HG02885 (cell line): ENCODE measurements around the gene MTCP1.
A peak's percentile ranks its signal among the peaks of the same experiment; 100 is the strongest.

Experiments used
- ATAC-seq: cut with Tn5 transposase; IDR thresholded peaks from one replicate; pipeline ENCODE4 v1.9.1; 2021; ENCODE audit warnings: mild to moderate bottlenecking; ENCODE audit not compliant: unreplicated experiment, poor library complexity

MTCP1 gene

DNA sequence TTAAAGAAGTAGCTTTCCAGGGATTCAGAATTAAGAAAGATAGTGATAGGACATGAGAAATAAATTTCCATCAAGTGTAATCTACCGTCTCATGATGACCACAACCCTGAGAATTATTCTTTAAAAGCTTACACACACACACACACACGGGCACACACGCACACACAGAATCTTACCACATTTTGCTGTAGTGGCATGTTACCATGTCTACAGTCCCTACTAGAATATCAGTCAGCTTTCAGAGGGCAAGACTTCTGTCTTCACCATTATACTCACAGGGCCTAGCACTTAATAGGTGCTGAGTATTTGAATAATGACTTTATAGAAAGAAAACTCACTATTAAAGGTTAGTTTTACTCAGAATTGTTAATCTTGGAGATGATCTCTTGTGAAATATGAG lies 15.4 kb downstream of the MTCP1 start:
- ATAC-seq = no peak

DNA sequence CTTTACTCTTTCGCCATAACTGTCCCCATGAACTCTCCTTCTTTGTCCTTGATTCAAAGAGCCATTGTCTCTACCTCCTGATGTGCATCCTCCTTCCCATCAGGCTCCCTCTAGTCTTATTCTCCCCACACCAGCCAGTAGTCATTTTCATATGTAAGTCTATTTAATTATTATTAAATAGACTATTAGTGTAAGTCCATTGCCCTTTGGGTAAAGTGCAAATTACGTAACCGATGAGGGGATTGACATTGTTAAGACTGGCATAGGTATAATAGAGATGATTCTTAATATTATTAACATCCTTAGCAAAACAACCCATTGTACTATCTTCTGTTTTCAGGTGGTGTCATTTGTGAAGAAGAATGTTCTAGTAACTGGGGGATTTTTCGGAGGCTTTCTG lies 16.7 kb downstream of the MTCP1 start:
- ATAC-seq = no peak

DNA sequence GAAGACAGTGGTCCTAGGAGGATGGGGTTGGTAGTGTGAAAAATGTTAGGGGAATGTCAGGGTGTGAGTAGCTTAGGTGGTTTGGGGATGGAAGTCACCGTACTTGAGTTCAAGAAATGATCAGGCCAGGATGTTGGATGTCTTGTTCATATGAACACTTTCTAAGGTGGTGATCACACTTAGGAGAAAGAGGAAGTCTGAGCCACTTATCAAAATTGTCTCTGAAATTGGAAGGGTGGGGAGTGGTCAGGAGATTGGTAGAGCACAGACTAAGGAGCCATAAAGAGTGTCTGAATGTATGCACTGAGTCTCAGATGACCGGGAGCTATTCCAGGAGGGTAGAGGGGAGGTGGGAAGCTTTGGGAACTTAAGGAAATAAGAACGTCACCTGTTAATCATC lies 17.3 kb downstream of the MTCP1 start:
- ATAC-seq = no peak

DNA sequence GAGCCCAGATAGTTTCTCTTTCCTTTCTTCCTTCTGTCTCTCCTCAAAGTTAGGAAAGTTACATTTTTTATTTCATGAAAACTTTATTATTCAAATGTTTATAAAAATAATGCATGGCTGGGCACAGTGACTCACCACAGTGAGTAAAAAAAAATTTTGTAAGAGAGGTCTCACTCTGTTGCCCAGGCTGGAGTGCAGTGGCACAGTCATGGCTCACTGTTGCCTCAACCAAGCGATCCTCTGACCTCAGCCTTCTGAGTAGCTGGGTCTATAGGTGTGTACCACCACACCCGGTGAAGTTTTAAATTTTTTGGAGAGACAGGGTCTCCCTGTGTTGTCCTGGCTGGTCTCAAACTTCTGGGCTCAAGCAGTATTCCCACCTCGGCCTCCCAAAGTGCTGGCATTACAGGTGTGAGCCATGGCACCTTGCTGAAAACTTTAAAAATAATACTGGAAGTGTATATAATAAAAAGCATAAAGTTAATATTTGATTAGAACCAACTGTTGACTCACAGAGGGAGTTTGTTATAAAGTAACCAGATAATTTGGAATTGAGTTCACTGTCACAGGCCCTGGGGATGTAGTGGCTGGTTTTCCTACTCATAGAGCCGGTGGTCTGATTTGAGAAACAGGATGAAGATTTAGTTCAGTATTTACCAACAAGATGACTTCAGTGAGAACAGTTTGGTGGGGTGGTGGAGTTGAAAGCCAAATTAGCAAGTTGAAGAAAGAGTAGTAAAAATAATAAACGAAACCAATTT lies 18.0 kb downstream of the MTCP1 start:
- no peak for ATAC-seq

DNA sequence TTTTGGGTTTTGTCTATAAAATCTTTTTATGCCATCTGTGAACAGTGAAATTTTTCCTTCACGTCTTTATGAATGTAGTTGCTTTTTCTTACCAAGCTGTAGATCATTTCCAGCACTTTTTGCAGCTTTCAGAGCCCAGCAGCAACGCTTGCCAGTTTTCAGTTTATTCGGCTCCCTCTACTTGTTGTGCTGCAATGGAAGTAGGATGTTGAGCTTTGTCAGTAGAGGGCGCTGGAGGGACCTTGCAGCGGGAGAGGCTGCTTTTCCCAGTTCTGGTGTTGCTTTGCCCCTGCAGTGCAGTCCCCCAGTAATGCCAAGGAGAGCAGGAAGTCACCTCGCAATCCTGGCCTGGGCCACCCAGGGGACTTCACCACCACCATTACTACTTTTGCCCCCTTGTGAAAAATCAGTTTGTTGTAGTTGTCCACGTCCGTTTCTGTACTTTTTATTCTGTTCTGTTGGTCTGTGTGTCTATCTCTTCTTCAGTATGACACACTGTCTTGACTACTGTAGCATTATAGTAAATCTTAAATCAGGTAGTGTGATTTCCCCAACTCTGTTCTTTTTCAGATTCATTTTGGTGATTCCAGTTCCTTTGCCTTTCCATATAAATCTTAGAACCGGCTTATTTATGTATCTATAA lies 21.8 kb downstream of the MTCP1 start:
- ATAC-seq = no peak

DNA sequence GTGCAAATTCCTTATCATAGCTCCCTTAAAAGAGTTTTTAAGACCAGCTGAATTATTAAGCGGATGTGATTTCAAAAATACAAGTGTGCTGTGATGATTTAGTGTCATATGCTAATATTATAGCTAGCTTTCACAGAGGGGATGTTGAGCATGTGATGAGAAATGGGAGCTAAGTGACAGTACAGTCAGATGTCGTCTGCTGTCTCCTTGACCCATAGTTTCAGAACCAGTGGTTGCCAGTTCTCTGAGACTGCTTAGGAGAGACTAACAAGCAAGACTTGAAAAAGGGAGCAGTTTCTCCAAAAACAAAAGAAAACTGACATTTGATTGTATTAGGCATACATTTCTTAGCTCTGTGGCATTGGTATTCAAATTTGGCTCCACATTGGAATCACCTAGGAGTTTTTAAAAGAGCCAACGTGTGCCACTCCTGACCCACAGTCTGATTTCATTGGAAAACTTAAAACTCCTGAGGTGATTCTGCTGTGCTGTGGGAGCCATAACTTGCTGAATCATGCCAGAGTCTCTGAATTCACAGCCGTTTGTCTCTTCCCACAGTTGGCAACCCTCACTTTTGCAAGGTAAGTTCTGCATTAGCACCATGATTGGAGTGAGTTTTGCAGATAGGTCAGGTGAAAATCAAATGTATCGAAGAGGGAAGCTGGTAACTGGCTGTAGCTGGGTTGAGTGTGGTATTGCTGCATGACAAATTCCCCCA lies 24.0 kb downstream of the MTCP1 start:
- no peak for ATAC-seq

DNA sequence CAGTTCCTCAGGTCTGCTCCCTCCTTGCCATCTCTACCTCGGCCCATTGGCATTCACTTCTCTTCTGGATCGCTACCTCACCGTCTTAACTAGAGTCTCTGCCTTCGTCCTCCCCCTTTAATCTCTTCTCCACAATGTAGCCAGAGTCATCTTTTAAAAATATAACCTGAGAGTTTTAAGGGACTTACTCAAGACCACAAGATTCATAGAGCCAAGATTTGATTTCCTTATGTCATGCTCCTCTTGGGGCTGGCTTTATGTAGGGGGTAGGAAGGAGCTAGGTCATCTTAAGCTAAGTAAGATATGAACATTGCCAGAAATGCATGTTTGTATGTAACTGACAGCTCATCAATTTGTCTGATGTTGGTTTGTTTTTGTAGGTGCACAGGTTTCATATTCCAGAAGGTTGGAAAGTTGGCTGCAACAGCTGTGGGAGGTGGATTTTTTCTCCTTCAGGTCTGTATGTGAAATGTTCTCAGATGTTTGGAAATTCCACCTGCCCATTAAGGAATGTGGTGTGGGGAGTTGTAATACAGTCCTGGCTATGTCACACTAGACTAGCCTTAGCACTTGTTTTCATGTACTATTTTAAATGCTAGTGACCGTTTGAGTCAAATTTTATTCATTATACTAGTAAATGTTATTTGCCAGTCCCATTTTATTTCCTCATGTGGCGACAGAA lies 24.7 kb downstream of the MTCP1 start:
- no peak for ATAC-seq

DNA sequence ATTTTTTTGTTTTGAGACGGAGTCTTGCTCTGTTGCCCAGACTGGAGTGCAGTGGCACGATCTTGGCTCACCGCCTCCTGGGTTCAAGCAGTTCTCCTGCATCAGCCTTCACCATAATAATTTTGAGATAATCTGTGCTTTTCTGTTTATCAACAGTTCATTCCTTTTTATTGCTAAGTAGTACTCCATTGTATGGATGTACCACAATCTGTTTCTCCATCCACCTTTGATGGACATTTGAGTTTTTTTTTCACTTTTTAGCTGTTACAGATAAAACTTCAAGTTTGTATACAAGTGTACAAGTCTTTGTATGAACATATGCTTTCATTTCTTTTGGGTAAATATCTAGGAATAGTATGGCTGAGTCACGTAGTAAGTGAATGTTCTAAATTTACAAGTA lies 35.2 kb downstream of the MTCP1 start:
- no peak for ATAC-seq

DNA sequence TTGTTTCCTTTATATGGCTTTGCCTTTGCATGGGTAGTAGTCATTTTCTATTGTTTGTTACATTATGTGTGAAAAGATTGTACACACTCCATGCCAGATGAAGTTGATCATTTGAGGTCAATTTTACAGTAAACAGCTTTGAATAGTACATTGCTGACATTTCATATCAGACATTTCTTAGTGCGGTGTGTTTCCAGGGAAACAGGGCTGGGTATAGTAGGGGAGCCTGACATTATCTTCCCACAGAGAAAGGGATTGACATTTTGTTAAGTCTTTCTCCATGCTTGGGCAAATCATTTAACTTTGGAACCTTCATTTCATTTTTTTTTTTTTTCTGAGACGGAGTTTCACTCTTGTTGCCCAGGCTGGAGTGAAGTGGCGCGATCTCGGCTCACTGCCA lies 39.3 kb downstream of the MTCP1 start:
- no peak for ATAC-seq

DNA sequence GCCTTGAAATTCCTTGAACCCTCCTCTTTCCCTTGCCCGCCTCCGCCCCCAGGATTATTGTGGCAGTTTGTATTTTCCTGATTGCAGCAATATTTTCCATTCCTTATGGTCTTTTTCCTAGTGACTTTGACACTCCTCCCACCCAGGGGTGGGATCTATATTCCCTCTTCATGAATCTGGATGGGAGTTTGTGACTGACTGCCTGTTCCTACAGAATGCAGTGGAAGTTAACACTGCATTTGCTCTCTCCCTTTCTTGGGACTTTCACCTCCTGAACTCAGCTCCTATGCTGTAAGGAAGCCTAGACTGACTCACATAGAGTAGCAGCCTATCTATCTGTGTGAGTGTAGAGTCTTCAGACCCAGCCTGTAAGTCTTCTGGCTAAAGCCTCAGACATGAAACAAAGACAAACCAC lies 42.1 kb downstream of the MTCP1 start:
- no peak for ATAC-seq

DNA sequence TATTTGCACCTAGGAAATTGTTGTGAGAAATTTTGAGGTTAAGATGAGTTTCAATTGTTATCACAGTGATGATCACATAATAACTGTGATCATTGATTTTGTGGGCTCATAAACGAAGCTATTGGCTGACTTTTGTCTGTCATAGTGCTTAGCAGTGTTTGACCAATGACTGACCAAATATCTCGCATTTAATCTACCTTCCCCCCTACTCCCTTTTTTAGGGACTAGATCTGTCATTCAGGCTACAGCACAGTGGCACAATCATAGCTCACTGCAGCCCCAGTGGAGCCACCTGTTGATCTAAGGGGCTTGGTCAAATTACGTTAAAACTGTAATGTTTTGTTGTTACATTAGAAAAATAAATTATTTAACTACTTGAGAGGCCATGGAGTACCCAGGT lies 42.8 kb downstream of the MTCP1 start:
- no peak for ATAC-seq

DNA sequence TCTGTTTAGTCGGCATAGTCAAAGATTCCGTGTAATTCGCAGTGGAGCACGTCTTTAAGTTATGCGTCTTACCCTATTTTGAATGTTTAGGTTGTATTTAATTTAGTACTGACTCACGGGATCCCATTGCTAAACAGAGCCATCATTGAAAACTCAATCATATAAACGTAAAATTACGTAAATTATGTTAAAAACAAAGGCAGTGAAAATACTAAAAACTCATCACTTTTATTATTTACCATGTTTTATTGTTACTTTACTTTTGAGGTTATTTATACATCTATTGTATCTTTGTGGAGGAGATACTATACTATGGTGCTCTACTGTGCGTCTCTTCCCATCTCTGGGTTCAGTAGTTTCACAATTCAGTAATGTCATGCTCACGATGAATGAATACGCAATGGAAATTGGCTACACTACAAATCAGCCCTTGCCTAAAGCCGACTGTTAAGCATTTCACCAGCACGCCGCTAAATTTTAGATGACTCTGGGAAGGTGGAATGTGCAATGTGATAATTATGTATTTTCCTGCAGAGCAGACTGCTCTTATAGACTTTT lies 43.3 kb downstream of the MTCP1 start:
- ATAC-seq = no peak

DNA sequence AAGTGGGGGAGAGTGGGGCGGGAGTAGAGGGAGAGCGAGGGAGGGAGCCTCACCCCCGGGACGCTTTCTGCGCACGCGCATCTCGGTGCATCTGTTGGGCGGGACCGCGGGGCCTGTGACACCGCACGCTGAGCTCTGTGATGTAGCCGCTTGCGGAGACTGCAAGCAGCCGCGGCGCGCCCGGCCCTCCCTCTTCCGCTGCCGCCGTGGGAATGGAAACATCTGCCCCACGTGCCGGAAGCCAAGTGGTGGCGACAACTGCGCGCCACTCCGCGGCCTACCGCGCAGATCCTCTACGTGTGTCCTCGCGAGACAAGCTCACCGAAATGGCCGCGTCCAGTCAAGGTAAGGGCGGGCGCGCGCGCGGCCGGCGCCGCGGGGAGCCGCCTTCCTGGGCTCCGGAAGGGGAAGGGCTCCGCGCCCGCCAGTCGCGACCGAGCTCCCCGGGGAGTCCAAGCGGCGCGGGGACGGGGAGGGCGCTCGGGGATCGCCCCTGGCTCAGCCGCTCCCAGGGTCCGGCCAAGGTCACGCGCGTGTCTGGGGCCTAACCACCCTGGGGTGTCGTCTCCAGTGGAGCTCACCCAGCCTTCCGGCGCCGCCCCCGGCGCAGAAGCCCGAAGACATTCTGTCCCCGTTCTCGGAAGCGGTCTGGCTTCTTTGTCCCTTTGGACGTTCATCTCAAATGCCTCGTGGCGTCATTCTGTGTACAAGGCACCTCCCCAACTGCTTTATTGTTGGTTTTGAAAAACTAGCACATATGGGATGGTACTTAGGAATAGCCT lies 44.0 kb downstream of the MTCP1 start, which contains the start of gene FUNDC2:
Gene FUNDC2 (plus strand): TSS at position 118 of the 782 bp plus-strand sequence. CDS start 95 bp downstream, at position 213.
- ATAC-seq = peak; percentile 87

DNA sequence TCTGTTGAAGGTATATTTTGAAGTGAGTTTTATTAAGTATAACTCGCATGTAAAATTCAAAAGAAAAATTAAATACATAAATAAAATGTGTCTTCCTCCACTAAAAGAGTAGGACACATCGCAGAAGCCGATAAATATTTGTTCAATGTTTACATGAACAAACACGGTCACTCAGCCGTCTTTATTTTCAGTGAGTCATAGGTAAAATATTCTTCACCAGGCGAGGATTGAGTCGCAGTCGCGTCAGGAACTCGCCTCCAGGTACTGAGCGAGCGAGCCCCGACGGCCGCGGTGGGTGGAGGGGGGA lies 44.6 kb downstream of the MTCP1 start:
- ATAC-seq = no peak

DNA sequence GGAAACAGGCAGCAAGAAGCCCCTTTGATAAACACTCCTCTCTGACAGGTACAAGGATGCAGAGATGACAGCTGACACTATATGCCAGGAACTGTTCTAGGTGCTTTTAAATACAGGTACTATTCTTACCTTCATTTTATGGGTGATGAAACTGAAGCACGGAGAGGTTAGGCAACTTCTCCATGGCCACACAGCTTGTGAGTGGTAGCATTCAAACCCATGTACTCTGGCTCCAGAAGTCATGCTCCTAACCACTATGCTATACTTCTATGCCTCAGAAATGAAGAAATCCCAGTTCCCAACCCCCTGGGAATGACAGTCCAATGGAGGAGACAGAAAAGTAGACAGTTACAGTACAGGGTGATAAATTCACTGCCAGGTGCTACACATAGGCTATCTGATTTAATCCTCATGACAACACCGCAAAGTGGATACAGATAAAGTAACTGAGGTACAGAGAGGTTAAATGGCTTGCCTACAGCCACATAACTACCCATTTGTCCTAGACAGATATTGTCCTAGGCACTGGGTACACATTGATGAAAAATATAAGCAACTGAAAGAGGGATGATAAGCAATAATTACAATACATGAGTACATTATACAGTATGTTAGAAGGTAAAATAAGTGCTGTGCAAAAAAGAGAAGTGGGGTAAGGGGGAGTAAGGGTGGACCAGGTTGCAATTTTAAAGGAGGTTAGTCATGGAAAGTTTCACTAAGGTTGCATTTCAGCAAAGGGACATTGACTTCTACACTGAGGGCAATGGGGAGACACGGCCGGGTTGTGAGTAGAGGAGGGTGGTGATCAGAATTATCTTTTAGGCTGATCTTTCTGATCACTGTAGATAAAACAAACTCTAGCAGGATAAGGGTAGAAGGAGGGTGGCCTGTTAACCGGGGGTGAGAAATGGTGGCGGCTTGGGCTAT lies 46.8 kb downstream of the MTCP1 start:
- ATAC-seq = no peak

DNA sequence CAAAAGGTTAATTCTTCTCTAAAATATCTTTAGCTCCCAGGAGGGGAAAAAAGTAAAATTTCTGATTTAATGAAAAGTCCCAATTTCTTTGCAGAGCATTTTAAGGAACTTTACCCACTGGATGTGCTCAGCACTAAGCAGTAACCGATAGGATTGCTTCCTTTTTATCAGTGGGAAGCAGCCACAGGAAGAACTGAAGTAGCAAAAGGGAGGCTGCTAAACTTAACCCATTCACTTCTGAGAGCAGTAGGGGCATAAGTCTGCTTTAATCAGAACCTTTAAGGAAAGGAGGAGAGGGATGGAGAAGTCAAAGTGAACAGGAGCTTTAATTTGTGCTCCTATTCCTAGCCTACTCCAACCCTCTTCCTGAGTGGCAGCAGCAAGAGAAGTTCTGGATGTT lies 48.4 kb downstream of the MTCP1 start, which contains the start of gene F8:
Gene F8 (minus strand): TSS at position 139 of the 400 bp plus-strand sequence. CDS start 171 bp downstream, outside the sequence.
- no peak for ATAC-seq

DNA sequence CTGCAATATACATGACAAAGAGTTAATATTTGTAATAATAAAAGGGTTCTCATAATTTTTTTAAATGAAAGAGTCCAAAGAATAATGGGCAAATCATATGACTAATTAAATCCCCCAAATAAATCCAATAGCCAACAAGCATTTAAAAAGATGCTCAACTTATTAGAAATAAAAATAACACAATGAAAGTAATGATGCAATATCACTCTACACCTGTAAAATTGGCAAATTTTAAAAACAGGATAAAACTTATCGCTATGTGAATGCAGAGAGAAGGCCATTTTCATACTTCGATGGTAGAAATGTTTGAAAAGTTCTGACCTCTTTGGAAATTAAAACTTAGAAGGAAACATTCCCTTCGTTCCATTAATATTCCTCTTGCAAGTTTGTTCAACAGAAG lies 50.3 kb downstream of the MTCP1 start:
- ATAC-seq = no peak
